Stimulated activated CD4-positive, alpha-beta T cell treated with anti-CD3 and anti-CD28 coated beads, Interleukin-12 subunit alpha, Interleukin-12 subunit beta, amount 100 ng/mL, for 24 hours (primary cell): ENCODE data around the gene CRNKL1.
"Not testable (repeated sequence)": the region's sequence is repeated elsewhere in the genome, so short reads cannot be mapped to it uniquely, and the experiment has no call there.

ENCODE experiments used
- DNase-seq, 2 experiments: peaks; one replicate each; pipeline ENCODE4 v3.0.0-alpha.2; 2020; ENCODE audit warnings: low read depth in 2 of 2

CRNKL1 gene

DNA sequence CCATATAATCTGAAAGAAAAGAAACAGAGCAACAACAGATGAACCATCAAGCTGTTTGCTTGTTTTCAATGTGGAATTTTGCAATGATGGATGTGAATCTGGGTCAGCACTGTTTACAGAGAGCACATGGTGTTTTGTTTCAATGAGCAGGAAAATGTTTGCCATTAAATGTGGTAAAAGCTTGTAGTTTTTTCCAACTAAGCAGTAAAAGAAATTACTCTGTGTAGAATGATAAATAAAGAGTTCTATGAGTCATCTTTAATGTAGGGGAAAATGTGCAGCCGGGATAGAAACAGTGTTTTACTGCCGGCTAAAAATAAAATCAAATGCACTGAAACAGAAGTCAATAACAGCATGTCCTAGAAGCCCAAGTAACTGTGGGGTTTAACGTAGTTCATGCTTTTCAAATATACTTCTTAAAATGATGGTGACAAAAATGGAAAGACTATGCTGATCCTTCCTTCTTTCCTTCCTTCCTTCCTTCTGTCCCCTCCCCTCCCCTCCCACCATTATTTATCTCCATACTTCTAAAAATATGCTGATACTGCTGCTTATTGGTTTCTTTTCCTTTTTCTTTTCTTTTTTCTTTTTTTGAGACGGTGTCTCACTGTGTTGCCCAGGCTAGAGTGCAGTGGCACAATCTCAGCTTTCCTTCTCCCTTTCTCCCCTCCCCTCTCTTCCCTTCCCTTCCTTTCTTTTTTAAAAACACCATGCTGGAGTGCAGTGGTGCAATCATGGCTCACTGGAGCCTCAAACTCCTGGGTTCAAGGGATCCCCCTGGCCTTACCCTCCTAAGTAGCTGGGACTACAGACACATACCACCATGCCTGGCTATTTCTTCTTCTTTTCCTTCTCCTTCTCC is 41.4 kb downstream of the CRNKL1 start:
- no peak for DNase-seq

DNA sequence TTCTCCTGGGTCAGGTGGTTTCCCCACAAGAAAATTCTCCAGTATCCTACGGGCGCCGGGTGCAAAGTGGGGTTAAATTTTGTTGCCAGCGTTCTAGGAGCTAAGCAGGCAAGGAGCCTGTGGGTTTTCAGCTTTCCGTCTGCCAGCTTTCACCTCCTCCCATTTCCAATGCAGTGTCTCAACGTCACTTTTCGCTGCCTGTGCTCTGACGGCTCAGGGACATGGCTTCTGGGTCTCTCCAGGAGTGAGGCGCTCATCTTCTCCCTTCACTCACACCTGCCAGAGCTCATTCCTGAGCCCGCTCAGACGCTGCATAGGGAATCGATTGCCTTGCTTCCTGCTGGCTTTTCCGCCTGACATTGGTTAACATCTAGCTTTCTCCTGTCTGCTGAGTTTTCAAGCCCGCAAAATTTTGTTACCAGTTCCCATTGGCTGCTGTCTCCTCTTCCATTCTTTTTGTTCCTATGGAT is 42.4 kb downstream of the CRNKL1 start:
- no peak for DNase-seq

DNA sequence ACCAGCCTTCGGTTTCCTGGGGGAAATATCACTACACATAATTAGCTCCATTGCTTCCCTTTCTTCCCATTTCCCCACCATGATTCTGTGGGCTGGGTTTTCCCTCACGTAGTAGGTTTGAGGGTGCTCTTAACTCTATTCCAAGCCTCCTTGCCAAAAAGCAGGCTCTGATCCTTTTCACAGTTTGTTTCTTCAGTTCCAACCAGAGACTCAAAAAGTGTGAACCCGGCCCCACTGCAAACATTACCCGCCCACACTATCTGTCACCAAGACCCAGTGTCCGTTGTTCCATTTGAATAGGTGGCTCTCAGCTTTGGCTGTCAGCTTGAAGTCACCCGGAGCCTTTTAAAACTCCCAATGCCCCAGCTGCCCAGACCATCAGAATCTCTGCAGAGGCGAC is 46.9 kb downstream of the CRNKL1 start:
- DNase-seq = no peak

DNA sequence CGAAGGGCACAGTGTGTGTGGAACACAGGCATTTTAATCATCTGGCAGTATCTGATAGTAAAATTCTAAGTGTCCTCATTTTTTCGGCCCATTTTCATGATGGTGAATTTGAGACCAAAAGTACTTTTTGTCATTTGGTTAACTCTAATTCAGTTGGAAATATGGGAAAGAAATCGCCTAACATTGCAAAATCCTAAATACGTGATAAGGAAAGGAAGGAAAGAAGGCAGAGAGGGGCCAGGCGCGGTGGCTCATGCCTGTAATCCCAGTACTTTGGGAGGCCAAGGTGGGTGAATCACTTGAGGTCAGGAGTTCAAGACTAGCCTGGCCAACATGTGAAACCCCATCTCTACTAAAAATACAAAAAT is 48.3 kb downstream of the CRNKL1 start:
- not testable (repeated sequence) for DNase-seq

DNA sequence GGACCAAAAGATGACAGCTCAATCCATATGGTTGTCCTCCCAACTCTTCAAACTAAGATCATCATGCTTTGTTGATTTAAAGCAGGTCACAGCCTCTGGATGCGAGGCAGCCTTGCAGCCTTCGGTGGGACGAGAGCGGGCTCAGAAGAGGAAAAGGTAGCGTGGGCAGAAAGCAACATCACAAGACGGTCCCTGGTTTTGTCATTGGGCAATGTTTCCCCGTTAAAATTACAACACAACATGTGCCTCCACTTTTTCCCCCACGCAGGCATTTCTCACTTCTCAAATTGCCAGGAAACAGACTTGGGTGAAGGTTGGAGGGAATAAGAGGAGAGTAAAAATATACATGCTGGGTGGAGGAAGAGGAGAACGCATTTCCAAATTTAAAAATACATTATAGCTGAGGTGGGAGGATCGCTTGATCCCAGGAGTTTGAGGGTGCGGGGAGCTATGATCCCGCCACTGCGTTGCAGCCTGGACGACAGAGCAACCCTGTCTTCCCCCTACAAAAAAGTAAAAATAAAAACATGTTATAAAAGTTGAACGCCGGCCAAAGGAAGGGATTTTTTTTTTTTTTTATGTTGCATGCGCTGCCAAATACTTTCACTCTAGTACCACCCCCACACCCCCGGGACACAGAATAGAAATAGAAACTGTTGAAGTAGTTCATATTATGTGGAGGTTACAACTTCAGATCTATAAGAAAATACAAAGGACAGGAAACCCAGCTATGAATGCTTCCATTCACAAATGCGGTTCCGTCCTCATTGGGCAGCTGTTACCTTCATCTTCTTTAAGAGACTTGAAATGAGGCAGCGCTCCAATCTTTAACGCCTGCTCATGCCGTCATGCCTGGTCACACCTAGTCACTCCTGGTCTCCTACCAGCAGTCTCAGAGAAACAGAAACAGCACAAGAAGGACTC is 49.0 kb downstream of the CRNKL1 start:
- no peak for DNase-seq

DNA sequence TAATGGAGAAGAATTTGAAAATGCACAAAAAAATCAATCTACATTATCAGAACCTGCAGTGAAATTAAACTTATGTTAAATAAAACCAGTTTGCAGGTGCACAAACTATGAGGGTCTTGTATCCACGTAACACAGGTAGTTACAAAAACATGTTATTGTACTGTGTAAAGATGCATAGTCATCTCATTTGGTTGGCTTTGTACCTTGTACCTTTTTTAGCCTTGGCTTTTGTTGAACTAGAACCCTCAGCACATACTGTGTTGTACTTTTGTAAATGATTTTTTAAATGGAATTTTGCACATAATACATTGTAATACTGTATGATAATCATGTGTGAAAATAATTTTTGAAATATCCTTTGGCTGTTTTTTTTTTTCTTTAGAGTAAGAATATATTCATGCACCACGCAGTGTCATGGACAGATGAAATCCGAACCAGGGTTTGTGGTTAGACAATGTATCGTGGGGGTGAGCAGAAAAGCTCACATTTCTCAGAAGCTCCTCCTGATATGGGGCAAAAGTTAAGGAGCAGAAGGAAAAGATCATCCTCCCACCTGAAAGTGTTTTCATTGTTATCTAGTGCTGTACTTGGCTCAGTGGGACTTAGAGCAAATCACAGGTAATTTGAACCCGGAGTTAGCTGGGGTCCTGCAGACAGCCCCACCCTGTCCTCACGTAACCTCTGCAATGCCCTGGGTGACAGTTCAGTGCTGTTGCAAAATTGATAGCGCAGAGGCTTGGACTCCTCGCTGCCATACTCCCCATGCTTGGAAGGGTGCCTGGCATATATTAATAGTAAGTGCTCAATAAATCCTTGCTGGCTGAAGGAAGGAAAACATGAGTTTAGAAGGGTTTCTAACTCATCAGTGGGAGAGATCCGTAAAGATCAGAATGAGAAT is 49.9 kb downstream of the CRNKL1 start:
- no peak for DNase-seq

DNA sequence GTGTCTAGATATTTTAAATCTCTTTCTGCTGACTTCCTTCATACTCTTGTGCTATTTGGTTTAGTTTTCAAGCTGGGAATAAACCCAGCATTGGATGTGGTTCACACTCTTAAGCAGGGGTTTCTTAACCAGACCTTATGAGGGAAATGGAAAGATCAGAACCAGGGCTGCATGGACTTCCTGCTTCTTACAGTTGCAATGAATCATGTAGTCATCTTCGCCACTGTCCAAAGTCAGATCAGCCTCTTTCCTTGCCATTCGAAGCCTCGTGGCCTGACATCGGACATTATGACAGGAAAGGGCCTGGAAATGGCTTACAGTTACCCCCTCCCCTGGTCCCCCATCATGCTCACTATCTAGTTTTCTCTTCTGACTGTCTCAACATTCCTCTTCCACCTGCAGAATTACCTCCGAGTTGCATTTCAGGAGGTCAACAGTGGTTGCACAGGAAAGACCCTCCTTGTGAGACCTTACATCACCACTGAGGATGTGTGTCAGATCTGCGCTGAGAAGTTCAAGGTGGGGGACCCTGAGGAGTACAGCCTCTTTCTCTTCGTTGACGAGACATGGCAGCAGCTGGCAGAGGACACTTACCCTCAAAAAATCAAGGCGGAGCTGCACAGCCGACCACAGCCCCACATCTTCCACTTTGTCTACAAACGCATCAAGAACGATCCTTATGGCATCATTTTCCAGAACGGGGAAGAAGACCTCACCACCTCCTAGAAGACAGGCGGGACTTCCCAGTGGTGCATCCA is 51.9 kb downstream of the CRNKL1 start:
- DNase-seq = no peak

DNA sequence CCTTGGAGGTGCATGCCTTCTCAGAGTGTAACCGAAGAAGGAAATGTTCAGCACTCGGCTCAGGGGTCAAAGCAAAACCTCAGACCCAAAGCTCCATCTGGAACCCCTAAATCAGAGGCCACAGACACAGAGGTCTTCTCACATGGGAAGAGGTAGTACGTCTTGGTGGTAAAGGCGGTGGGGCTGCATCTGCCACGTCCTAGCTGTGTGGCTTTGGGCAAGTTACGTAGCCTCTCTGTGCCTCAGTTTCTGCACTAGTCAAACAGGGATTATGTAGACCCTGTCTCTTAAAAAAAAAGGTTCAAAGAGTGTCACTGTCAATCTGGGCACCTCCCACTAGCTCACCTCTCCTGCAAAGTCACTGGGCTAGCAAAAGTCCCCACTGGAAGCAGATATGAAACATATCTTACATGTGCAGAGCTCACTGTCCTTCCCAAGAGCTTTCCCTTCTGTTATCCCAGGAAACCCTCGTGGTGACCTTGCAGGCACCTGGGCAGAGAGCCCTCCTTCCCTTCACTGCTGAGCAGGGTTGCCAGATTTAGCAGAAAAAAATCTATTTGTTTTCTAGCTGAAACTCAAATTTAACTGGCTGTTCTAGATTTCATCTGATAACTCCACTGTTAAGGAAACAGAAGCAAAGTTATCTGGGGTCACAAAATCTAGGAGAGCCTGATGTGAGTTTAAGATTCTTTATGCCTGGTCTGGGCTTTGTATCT is 53.1 kb downstream of the CRNKL1 start:
- DNase-seq = no peak

DNA sequence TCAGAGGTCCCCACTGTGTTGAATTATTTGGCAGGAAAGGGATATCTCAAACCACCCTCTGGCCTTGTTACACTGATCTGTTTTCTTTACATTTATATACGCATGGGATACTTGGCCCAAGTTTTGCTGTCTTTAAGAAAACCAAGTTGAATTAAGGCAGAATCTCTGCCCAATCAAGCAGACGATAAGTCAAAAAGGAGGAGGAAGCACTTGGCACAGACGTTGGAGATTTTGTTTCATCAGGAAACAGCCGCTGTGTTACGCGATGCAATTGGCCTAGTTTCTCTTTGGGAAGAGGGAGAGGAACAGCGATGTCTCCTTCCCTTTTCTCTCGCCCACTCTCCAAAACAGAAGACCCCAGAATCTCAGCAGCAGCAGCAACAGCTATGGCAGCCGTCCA is 55.3 kb downstream of the CRNKL1 start:
- no peak for DNase-seq

DNA sequence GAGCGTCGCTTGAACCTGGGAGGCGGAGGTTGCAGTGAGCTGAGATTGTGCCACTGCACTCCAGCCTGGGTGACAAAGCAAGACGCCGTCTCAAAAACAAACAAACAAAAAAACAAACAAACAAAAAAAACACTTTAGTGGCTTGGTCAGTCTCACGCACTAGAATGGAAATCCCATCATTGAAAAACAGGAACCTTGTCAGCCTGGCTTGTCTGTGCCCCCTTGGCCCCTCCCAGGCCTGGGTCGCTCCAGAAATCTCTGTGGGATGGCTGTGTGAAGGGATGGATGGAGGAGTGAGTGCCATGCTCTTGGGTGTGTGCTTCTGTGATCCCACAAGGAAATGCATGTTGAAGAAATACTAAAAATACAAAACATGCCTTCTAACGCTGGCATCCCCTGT is 56.0 kb downstream of the CRNKL1 start:
- DNase-seq = no peak

DNA sequence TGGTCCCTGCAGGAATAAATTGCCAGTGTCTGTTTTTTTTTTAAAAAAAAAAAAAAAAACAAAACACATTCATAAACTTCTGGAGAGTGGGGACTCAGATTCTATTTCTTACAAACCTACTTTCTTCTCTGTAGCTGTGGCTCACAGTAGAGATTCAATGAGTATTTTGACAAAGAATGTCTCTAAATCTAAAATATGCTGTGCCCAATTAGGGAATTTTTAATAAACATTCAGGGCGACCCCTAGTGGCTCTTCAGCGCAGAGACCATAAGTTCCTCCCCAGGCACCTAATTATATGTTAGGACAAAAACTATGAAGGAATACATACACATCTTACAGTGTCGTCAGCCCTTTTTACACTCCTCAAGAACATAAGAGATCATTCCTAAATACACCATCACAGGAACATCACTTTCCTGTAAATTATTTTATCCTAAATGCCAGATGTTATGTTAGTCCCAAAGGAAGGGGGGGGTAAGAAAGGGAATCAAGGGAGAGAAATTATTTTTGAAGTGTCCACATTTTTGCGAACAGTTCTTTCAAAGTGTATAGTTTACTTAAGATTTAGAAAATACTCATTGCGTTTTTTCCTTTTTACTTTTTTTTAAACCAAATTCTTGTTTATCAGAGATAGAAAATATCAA is 56.9 kb downstream of the CRNKL1 start:
- no peak for DNase-seq

DNA sequence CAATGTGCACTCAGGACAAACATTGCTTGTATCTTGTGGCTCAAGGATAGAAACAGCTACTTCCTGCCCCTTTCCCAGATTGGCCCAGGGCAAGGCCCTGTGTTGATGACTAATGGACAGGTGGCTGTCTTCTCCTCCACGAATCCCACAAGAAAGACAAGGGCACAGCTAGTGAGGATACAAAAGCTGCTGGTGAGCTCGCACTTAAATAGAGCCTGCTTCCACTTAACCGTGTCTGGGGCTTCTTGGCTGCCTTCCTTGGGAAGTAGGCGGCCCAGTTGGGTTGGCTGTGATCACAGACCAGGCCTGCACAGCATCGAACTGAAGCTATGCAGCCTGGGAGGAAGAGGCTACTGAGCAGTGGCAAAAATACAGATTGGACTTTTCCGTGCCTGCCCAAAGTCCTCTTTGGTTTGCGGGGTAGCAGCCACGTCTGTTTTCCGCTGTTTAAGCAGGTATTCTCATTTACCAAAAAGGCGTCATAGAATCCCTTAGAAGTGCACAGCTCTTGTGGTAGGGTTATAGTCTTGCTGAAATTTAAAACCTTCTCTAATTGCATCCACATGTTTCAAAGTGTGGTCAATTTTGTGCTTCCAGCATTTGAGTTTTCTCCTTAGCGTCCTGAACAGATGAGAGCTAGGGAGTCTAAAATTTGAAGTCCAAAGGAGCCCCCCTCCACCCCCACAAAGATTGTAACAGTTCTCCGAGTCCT is 58.2 kb downstream of the CRNKL1 start:
- no peak for DNase-seq

DNA sequence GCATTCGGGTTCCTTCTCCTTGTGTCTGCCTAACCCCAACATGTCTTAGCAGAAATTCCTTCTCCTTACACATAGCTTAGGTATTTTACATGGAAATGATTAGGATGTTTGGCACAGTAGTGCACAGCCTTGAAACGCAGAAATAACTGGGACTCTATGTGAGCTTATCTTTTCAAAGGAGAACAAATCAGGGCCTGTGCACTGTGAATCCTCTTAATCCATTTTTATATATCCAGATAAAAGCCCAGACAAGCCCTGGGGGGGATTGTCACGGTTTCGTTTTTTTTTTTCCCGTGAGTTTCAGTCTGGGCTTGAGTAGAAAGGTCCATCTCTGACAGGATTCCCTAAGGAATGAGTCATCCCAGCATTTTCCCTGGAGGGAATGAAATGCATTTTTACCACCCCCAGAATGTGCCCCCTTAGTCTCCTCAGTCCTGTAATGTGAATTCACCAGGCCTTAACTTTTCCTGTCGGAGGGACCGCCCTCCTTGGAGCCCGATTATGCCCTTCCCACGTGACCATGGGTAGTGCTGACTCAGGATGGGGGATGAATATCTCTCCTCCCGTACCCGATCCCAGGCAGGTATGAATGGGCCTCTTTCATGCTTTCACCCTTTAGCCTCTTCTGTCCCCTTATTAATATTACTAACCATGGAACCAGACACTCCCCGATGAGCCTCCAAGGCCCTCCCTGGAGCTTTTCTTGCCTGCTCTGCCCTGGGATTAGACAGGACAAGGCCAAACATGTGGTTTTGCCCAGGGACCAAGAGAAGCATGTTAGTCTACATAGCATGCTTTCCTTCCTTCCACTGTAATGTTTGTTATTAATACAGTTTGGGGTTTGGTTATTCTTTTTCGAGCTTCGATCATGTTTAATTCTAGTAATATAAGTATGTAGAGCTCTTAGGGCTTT is 59.0 kb downstream of the CRNKL1 start:
- DNase-seq = no peak

DNA sequence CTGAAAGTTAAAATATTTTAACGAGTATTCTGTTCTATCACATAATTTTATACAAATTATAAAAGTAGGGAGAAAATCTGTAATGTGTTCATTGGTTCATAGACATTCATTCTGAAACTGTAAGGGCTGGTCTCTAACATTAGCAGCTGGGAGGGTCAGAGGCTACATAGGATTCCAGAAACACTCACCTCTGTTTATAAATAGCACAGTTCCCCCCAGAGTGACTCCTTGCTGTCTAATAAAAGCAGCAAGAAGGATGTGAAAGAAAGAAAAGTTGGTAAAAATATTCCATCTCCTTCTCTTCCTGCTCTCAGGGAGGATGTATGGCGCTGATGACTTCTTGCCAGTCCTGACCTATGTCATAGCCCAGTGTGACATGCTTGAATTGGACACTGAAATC is 60.4 kb downstream of the CRNKL1 start:
- no peak for DNase-seq

DNA sequence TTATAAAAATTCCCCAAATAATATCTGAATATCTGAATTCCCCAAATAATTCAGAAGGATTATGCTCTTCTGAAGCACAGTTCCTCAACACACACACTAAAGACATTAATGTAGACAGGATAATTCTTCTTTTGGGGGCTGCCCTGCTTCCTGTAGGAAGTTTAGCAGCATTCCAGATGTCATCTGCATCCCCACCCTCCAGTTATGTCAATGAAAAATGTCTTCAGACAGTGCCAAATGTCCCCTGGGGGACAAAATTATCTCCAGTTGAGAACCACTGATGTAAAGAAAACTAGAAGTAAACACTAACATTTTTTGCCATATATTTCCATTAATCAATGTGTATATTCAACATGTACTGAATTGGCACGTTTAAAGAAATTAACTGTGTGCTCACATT is 61.0 kb downstream of the CRNKL1 start:
- DNase-seq = no peak

DNA sequence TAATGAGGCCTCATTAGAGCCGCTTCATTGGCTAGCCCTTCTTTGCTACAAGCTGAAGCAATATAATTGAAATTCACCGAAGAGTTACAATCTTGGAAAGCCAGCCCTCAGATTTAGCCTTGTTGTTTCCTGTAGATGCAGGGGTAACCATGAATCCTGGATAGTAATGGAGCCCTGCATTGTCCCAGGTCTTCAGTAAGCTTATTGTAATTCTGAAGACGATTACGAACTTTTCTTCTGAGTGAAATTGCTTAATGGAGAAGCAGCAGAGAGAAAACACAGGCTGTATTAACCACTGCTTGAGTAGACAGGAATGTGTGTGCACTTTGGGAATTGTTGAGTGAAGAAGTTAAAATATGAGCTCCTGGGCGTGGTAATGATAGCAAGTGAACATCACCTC is 61.4 kb downstream of the CRNKL1 start:
- DNase-seq = no peak

DNA sequence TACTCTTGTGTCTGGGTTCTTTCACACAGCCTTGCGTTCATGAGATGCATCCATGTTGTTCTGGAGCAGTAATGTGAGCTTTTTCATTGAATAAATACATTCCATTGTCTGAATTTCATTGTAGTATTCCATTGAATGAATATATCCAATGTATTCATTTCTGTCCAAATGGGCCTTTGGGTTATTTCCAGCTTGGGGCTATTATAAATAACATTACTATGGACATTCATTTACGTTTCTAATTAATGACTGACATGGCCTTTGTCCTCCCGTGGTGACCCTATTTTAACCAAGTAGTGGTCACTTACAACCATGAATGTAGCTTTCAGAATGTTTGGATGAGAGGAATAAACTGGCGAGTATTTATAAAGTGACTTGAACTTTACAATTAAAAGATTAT is 65.2 kb downstream of the CRNKL1 start:
- no peak for DNase-seq

DNA sequence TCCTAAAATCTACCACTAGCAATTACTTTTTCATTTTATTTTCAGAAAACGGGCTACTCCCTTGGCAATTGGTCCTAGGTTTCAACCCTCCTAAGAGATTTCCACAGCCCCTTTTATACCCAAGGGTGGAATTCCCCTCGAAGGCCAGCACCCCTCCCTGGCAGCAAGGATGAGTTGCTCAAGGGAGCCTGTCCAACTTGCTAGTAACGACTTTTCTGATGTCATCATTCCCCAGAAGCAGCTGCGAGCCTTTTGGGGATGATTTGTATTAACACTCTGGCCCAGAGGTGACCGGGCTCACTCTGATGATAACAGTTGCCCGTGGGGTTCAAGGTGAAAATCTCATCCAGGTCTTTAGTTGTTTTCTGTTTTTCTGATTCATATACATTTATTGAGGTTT is 65.8 kb downstream of the CRNKL1 start:
- no peak for DNase-seq
